EH (cell line): ENCODE results near the gene PRKN.

Source experiments
- DNase-seq: peaks from one replicate; pipeline ENCODE4 v3.0.0-alpha.2; 2015; ENCODE audit warnings: low read depth

The PRKN gene

GRCh38 chr6:161443848-161444247, 1283.7 kb downstream of the PRKN start:
- DNase-seq: no peak

- no peak for DNase-seq
These were observed 1285.1 kb downstream of the PRKN start for GRCh38 chr6:161442420-161442819.

- DNase-seq: no peak
These were observed 1287.3 kb downstream of the PRKN start for GRCh38 chr6:161440299-161440698.

GRCh38 chr6:161439093-161439492, 1288.5 kb downstream of the PRKN start:
- peak; percentile 87 for DNase-seq

- no peak for DNase-seq
These were observed 1289.0 kb downstream of the PRKN start for GRCh38 chr6:161438430-161439030.

- DNase-seq: peak; percentile 44
These were observed 1289.7 kb downstream of the PRKN start for GRCh38 chr6:161437851-161438250.

- no peak for DNase-seq
These were observed 1291.3 kb downstream of the PRKN start for GRCh38 chr6:161436106-161436876.

GRCh38 chr6:161435748-161436070, 1291.9 kb downstream of the PRKN start:
- DNase-seq: peak; percentile 31

- DNase-seq: peak; percentile 95
These were observed 1292.4 kb downstream of the PRKN start for GRCh38 chr6:161434921-161435747.

- peak; percentile 15 for DNase-seq
These were observed 1293.2 kb downstream of the PRKN start for GRCh38 chr6:161434350-161434749.

GRCh38 chr6:161432546-161432945, 1295.0 kb downstream of the PRKN start:
- no peak for DNase-seq

- DNase-seq: peak; percentile 28
These were observed 1297.6 kb downstream of the PRKN start for GRCh38 chr6:161429921-161430490.

- no peak for DNase-seq
These were observed 1303.1 kb downstream of the PRKN start for GRCh38 chr6:161424421-161424820.

- DNase-seq: peak; percentile 64
These were observed 1304.6 kb downstream of the PRKN start for GRCh38 chr6:161422710-161423680.

- DNase-seq: peak; percentile 70
These were observed 1309.1 kb downstream of the PRKN start for GRCh38 chr6:161418463-161418945.

GRCh38 chr6:161417717-161418462, 1309.7 kb downstream of the PRKN start:
- DNase-seq: peak; percentile 68

GRCh38 chr6:161415302-161415855, 1312.2 kb downstream of the PRKN start:
- no peak for DNase-seq

- DNase-seq: no peak
These were observed 1312.9 kb downstream of the PRKN start for GRCh38 chr6:161414707-161415106.

- no peak for DNase-seq
These were observed 1313.4 kb downstream of the PRKN start for GRCh38 chr6:161414180-161414579.

- no peak for DNase-seq
These were observed 1314.2 kb downstream of the PRKN start for GRCh38 chr6:161413355-161413771.
